ENCODE results near the gene FMNL3. TPM values are rescaled to one million over a fixed set of nuclear protein-coding genes. Genes with fewer than 3 reads are reported as not detected.

FMNL3 gene, protein sequence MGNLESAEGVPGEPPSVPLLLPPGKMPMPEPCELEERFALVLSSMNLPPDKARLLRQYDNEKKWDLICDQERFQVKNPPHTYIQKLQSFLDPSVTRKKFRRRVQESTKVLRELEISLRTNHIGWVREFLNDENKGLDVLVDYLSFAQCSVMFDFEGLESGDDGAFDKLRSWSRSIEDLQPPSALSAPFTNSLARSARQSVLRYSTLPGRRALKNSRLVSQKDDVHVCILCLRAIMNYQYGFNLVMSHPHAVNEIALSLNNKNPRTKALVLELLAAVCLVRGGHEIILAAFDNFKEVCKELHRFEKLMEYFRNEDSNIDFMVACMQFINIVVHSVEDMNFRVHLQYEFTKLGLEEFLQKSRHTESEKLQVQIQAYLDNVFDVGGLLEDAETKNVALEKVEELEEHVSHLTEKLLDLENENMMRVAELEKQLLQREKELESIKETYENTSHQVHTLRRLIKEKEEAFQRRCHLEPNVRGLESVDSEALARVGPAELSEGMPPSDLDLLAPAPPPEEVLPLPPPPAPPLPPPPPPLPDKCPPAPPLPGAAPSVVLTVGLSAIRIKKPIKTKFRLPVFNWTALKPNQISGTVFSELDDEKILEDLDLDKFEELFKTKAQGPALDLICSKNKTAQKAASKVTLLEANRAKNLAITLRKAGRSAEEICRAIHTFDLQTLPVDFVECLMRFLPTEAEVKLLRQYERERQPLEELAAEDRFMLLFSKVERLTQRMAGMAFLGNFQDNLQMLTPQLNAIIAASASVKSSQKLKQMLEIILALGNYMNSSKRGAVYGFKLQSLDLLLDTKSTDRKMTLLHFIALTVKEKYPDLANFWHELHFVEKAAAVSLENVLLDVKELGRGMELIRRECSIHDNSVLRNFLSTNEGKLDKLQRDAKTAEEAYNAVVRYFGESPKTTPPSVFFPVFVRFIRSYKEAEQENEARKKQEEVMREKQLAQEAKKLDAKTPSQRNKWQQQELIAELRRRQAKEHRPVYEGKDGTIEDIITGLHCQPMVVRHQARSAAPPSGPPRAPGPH
- 11.0 TPM for total RNA-seq

- Histone ChIP-seq H3K36me3 (no peaks in the 10 kb centered on the region), H3K4me3 (peak within 1 kb of the TSS; percentile 80 to 81), H3K4me1 (peaks cover 21% of the 10 kb centered on the region), H3K27ac (peak within 1 kb of the TSS; percentile 92), H3K9me3 (no peaks in the 10 kb centered on the region), H3K27me3 (no peaks in the 10 kb centered on the region)
- intact Hi-C loops (cut with DNase I): loop anchor here (2.0 kb wide), 1 partner anchor 60 kb away; no protein-coding TSS in a partner anchor
- peak in 1 of 2 donors; percentile 94 for DNase-seq (ENCODE audit: extremely low spot score in 2 of 2)
- TF ChIP-seq POLR2A (IDR thresholded peaks at IDR 0.05) (no peak), POLR2AphosphoS5 (IDR thresholded peaks at IDR 0.05; ENCODE audit: insufficient read depth in 1 of 2, low read depth in 1 of 2) (peak in 1 of 2 donors; percentile 48)
- TF ChIP-seq, protein P1, sequence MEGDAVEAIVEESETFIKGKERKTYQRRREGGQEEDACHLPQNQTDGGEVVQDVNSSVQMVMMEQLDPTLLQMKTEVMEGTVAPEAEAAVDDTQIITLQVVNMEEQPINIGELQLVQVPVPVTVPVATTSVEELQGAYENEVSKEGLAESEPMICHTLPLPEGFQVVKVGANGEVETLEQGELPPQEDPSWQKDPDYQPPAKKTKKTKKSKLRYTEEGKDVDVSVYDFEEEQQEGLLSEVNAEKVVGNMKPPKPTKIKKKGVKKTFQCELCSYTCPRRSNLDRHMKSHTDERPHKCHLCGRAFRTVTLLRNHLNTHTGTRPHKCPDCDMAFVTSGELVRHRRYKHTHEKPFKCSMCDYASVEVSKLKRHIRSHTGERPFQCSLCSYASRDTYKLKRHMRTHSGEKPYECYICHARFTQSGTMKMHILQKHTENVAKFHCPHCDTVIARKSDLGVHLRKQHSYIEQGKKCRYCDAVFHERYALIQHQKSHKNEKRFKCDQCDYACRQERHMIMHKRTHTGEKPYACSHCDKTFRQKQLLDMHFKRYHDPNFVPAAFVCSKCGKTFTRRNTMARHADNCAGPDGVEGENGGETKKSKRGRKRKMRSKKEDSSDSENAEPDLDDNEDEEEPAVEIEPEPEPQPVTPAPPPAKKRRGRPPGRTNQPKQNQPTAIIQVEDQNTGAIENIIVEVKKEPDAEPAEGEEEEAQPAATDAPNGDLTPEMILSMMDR (IDR thresholded peaks at IDR 0.05): peak; percentile 98 to 100 (median 99)
Measured at GRCh38 chr12:49707128-49707811, at the start of gene FMNL3. FMNL3 (minus strand) TSS chr12:49707405; CDS start chr12:49707180, 225 bp downstream.

GRCh38 chr12:49750996-49751393 is 43.8 kb upstream of the FMNL3 start:
- Histone ChIP-seq H3K36me3 (peaks cover 0 to 44% of the 10 kb centered on the region in 2 donors), H3K27ac (no peak overlapping the region), H3K9me3 (no peaks in the 10 kb centered on the region), H3K27me3 (no peaks in the 10 kb centered on the region), H3K4me3 (no peak overlapping the region), H3K4me1 (peaks cover 69% of the 10 kb centered on the region)
- TF ChIP-seq POLR2AphosphoS5 (IDR thresholded peaks at IDR 0.05; ENCODE audit: insufficient read depth in 1 of 2, low read depth in 1 of 2): no peak
- no peak for TF ChIP-seq POLR2A (IDR thresholded peaks at IDR 0.05)
- TF ChIP-seq, protein P1 (IDR thresholded peaks at IDR 0.05): no peak
- no peak for DNase-seq (ENCODE audit: extremely low spot score in 2 of 2)
- intact Hi-C loops (cut with DNase I): no loop called here

GRCh38 chr12:49750027-49750995 is 43.1 kb upstream of the FMNL3 start:
- H3K4me3 ChIP-seq: no peak overlapping the region
- no peak overlapping the region for H3K27ac ChIP-seq
- intact Hi-C loops (cut with DNase I): no loop called here
- peaks cover 76% of the 10 kb centered on the region for H3K4me1 ChIP-seq
- H3K36me3 ChIP-seq: peaks cover 0 to 37% of the 10 kb centered on the region in 2 donors
- H3K27me3 ChIP-seq: no peaks in the 10 kb centered on the region
- DNase-seq (ENCODE audit: extremely low spot score in 2 of 2): no peak
- no peak for TF ChIP-seq POLR2A (IDR thresholded peaks at IDR 0.05)
- TF ChIP-seq POLR2AphosphoS5 (IDR thresholded peaks at IDR 0.05; ENCODE audit: insufficient read depth in 1 of 2, low read depth in 1 of 2): no peak
- TF ChIP-seq, protein P1 (IDR thresholded peaks at IDR 0.05): no peak
- H3K9me3 ChIP-seq: no peaks in the 10 kb centered on the region

- intact Hi-C loops (cut with DNase I): no loop called here
- Histone ChIP-seq H3K36me3 (peaks cover 0 to 23% of the 10 kb centered on the region in 2 donors), H3K27me3 (no peaks in the 10 kb centered on the region), H3K4me3 (no peak overlapping the region), H3K4me1 (peaks cover 86% of the 10 kb centered on the region), H3K9me3 (no peaks in the 10 kb centered on the region), H3K27ac (no peak overlapping the region)
- no peak for TF ChIP-seq POLR2A (IDR thresholded peaks at IDR 0.05)
- TF ChIP-seq, protein P1 (IDR thresholded peaks at IDR 0.05): no peak
- TF ChIP-seq POLR2AphosphoS5 (IDR thresholded peaks at IDR 0.05; ENCODE audit: insufficient read depth in 1 of 2, low read depth in 1 of 2): no peak
- no peak for DNase-seq (ENCODE audit: extremely low spot score in 2 of 2)
Measured at GRCh38 chr12:49748800-49749199, 41.6 kb upstream of the FMNL3 start.

All from vagina (tissue), 2 donors.